Heart left ventricle (tissue), 16 donors: Measurements from ENCODE around the gene TMOD3. TPM values are rescaled to one million over a fixed set of nuclear protein-coding genes. Genes with fewer than 3 reads are reported as not detected.

Experiments
- ATAC-seq, 4 donors: fragments of 200-7000 bp; cut with Tn5 transposase; one replicate each; pipeline ENCODE4 v1.9.1; 2020 to 2022; ENCODE audit warnings: moderate library complexity in 4 of 4, mild to moderate bottlenecking in 3 of 4, moderate number of reproducible peaks in 1 of 4
- DNase-seq, 5 donors: peaks; one replicate each; pipeline ENCODE4 v3.0.0-alpha.2; 2020
- H3K27ac ChIP-seq, 12 donors: fragments of 200-600 bp; sonication (generic) in 4 of 12; one replicate each; pipeline versions ENCODE4 v1.5.0 to v1.8.0; 2016 to 2022; ENCODE audit warnings: mild to moderate bottlenecking in 2 of 12
- H3K27me3 ChIP-seq, 9 donors: fragments of 200-600 bp; sonication (generic) in 2 of 9; one replicate each; pipeline versions ENCODE4 v1.5.1 to v1.8.0; 2016 to 2022; ENCODE audit warnings: mild to moderate bottlenecking in 3 of 9
- H3K36me3 ChIP-seq, 9 donors: fragments of 200-600 bp; sonication (generic) in 2 of 9; one replicate each; pipeline versions ENCODE4 v1.5.0 to v1.8.0; 2018 to 2022; ENCODE audit warnings: mild to moderate bottlenecking in 2 of 9
- H3K4me1 ChIP-seq, 12 donors: fragments of 200-600 bp; sonication (generic) in 4 of 12; one replicate each; pipeline versions ENCODE4 v1.5.0 to v1.8.0; 2016 to 2022; ENCODE audit warnings: mild to moderate bottlenecking in 3 of 12
- H3K4me3 ChIP-seq, 12 donors: fragments of 200-600 bp; sonication (generic) in 4 of 12; one replicate each; pipeline versions ENCODE4 v1.5.0 to v1.8.0; 2017 to 2022; ENCODE audit warnings: mild to moderate bottlenecking in 9 of 12, moderate library complexity in 4 of 12
- H3K9me3 ChIP-seq, 12 donors: fragments of 200-600 bp; sonication (generic) in 4 of 12; one replicate each; pipeline versions ENCODE4 v1.5.0 to v1.8.0; 2016 to 2022; ENCODE audit warnings: mild to moderate bottlenecking in 1 of 12
- CTCF ChIP-seq, 12 donors: fragments of 200-600 bp; sonication (generic) in 4 of 12; IDR thresholded peaks; one replicate each; pipeline versions ENCODE4 v1.5.0 to v1.8.0; 2018 to 2022; ENCODE audit warnings: antibody characterized with exemption in 12 of 12, mild to moderate bottlenecking in 5 of 12
- POLR2A ChIP-seq, 2 donors: fragments of 450-650 bp; IDR thresholded peaks; one replicate each; pipeline ENCODE4 v1.6.1; 2017; ENCODE audit warnings: antibody characterized with exemption in 2 of 2, mild to moderate bottlenecking in 2 of 2, moderate library complexity in 2 of 2
- WGBS, 4 donors: extraction: QIAGEN DNeasy Blood & Tissue Kit in 2 of 4; methylation state at CpG; one replicate each; pipeline versions ENCODE4 v1.1.5 to v1.1.7; 2013 to 2018; 5-methylcytosine and 5-hydroxymethylcytosine counted together
- intact Hi-C, 10 donors: fragments of 100-400 bp; cut with DNase I; formaldehyde crosslinking; loops; one replicate each; pipeline versions ENCODE4 v1.11.1 to v1.14.2; 2022
- polyA plus RNA-seq, 2 donors: library from polyadenylated mRNA; stranded (reverse); fragments of 200-250 nt; gene quantifications; one replicate each; pipeline ENCODE4 v1.2.3, GENCODE V29; 2013
- total RNA-seq, 9 donors: library from RNA; depleted of rRNA in 2 of 9; stranded (reverse); fragments of >200 nt in 2 of 9; fragmentation: NEBNext Ultra II Directional in 3 of 9; extraction: Animal tissue kit (Norgen Biotek cat#: 25700) in 3 of 9; gene quantifications; one replicate each; pipeline versions ENCODE4 v1.1.0 to v1.2.4, GENCODE V29; 2016 to 2023
- donor health status: ischemic (EF 13 %, LVEDD 7.1; RV severe dilation, severe dysfunction).
- donor health status: healthy with polysubstance abuse.
- donor health status: DM: no; HTN: yes; CAD: no.
- donor health status: DM: no; HTN: no; CAD: no.
- donor health status: ischemic (EF 25% LVEDD 6.9; RV normal size, moderate dysfunction).
- donor health status: ischemic (EF 25% LVEDD 5.7; RV mildly dilated, moderate dysfunction).
- donor health status: healthy.
- donor health status: DM: yes; HTN: yes; CAD: no.
- donor health status: ischemic (EF 35%, LVEDD 5.7; RV mildly dilated, moderate dysfunction).
- donor health status: nonischemic (EF 11% LVEDD 7.7; RV severe dilation, severe dysfunction).
- donor health status: DM: yes; HTN: yes; CAD: no.
- donor health status: PGD.
- donor health status: ischemic (EF 29% LVEDD 5.4; RV normal size, mild dysfunction).
- donor health status: nonischemic (EF 23%, LVEDD 6.1; RV moderate dilation, normal function).

The TMOD3 gene
- total and polyA plus RNA-seq, 11 donors: 6.3 to 36.5 (median 21.4) TPM

GRCh38 chr15:51869060-51869421 is 39.6 kb downstream of the TMOD3 start:
- peaks cover 0 to 7% (median 0%) of the 10 kb centered on the region in 12 donors for H3K9me3 ChIP-seq
- H3K36me3 ChIP-seq: peaks cover 0 to 92% (median 74%) of the 10 kb centered on the region in 9 donors
- H3K27me3 ChIP-seq: no peaks in the 10 kb centered on the region
- TF ChIP-seq CTCF (IDR thresholded peaks at IDR 0.05): no peak
- TF ChIP-seq POLR2A (IDR thresholded peaks at IDR 0.05): no peak
- no peak overlapping the region for H3K27ac ChIP-seq
- WGBS, 4 donors: 58 to 78% (median 63%) methylated on average over 2 of the region's 2 CpGs
- ATAC-seq: no peak
- peaks cover 0 to 6% (median 0%) of the 10 kb centered on the region in 12 donors for H3K4me1 ChIP-seq
- no peak for DNase-seq
- intact Hi-C loops: no loop called here
- H3K4me3 ChIP-seq: no peak overlapping the region

GRCh38 chr15:51870774-51871173 is 41.3 kb downstream of the TMOD3 start:
- Histone ChIP-seq H3K9me3 (peaks cover 0 to 7% (median 0%) of the 10 kb centered on the region in 12 donors), H3K27ac (no peak overlapping the region), H3K36me3 (peaks cover 0 to 88% (median 57%) of the 10 kb centered on the region in 9 donors), H3K4me3 (no peak overlapping the region), H3K4me1 (peaks cover 0 to 19% (median 12%) of the 10 kb centered on the region in 12 donors), H3K27me3 (no peaks in the 10 kb centered on the region)
- ATAC-seq (no peak), DNase-seq (no peak)
- WGBS, 4 donors: 75 to 83% (median 81%) methylated on average over 2 of the region's 2 CpGs
- intact Hi-C loops: no loop called here
- TF ChIP-seq CTCF (IDR thresholded peaks at IDR 0.05) (no peak), POLR2A (IDR thresholded peaks at IDR 0.05) (no peak)

GRCh38 chr15:51874751-51875644 is 45.5 kb downstream of the TMOD3 start:
- DNase-seq: no peak
- no peak overlapping the region for H3K4me3 ChIP-seq
- no peaks in the 10 kb centered on the region for H3K27me3 ChIP-seq
- 55 to 62% (median 56%) methylated on average over 8 of the region's 8 CpGs for WGBS, 4 donors
- intact Hi-C loops: loop anchor here in 3 of 10 donors (5.0 kb wide), 2 partner anchors 43 to 78 kb away; no protein-coding TSS in a partner anchor
- peak; percentile 29 to 89 (median 78) for ATAC-seq
- TF ChIP-seq CTCF (IDR thresholded peaks at IDR 0.05): no peak
- TF ChIP-seq POLR2A (IDR thresholded peaks at IDR 0.05): no peak
- H3K27ac ChIP-seq: peak overlapping the region in 9 of 12 donors; percentile 26 to 74 (median 39)
- H3K9me3 ChIP-seq: peaks cover 0 to 7% (median 0%) of the 10 kb centered on the region in 12 donors
- H3K4me1 ChIP-seq: peaks cover 0 to 37% (median 25%) of the 10 kb centered on the region in 12 donors
- H3K36me3 ChIP-seq: peaks cover 0 to 58% (median 29%) of the 10 kb centered on the region in 9 donors

- DNase-seq: no peak
- Histone ChIP-seq H3K36me3 (peaks cover 0 to 46% (median 19%) of the 10 kb centered on the region in 9 donors), H3K4me3 (no peak overlapping the region), H3K27ac (peak overlapping the region in 1 of 12 donors; percentile 55), H3K4me1 (peaks cover 0 to 42% (median 27%) of the 10 kb centered on the region in 12 donors), H3K9me3 (no peaks in the 10 kb centered on the region), H3K27me3 (no peaks in the 10 kb centered on the region)
- no peak for ATAC-seq
- 94 to 98% (median 96%) methylated on average over 5 of the region's 5 CpGs for WGBS, 4 donors
- no peak for TF ChIP-seq CTCF (IDR thresholded peaks at IDR 0.05)
- TF ChIP-seq POLR2A (IDR thresholded peaks at IDR 0.05): no peak
- intact Hi-C loops: loop anchor here in 3 of 10 donors (5.0 kb wide), 2 partner anchors 44 to 79 kb away; no protein-coding TSS in a partner anchor
These were observed 46.7 kb downstream of the TMOD3 start for GRCh38 chr15:51876169-51876568.
